Nephron (organoid): ENCODE measurements around the gene IGFBP4.

ENCODE experiments used
- H3K27ac Mint-ChIP-seq, 3 experiments: 2 replicates each; pipeline ENCODE4 v1.8.0; 2020; ENCODE audit warnings: mixed read lengths in 3 of 3, mild to moderate bottlenecking in 2 of 3, moderate library complexity in 1 of 3
- H3K27me3 Mint-ChIP-seq: 2 replicates; pipeline ENCODE4 v1.8.0; 2021; ENCODE audit warnings: low read depth, mild to moderate bottlenecking, moderate library complexity, mixed read lengths
- H3K36me3 Mint-ChIP-seq: 2 replicates; pipeline ENCODE4 v1.8.0; 2020; ENCODE audit warnings: low read depth, mixed read lengths
- H3K4me1 Mint-ChIP-seq: 2 replicates; pipeline ENCODE4 v1.8.0; 2020; ENCODE audit warnings: mixed read lengths
- H3K4me3 Mint-ChIP-seq, 3 experiments: 2 replicates each; pipeline ENCODE4 v1.8.0; 2020; ENCODE audit warnings: mild to moderate bottlenecking in 3 of 3, mixed read lengths in 3 of 3, moderate library complexity in 2 of 3
- H3K9me3 Mint-ChIP-seq: 2 replicates; pipeline ENCODE4 v1.8.0; 2020; ENCODE audit warnings: mixed read lengths
- CTCF ChIP-seq, 3 experiments: fragments of 200-600 bp; sonication (generic); IDR thresholded peaks; one replicate each; pipeline ENCODE4 v1.5.0; 2021; ENCODE audit warnings: antibody characterized with exemption in 3 of 3; ENCODE audit not compliant: unreplicated experiment in 3 of 3

IGFBP4 gene

GRCh38 chr17:40473573-40474365 lies 30.5 kb downstream of the IGFBP4 start:
- no peak for TF ChIP-seq CTCF (IDR thresholded peaks at IDR 0.05; ENCODE audit: unreplicated experiment in 3 of 3)
- Mint-ChIP-seq H3K27ac (peak overlapping the region; percentile 92 to 93 (median 92)), H3K9me3 (peaks cover 8% of the 10 kb centered on the region), H3K4me3 (no peak overlapping the region), H3K36me3 (no peaks in the 10 kb centered on the region), H3K27me3 (peaks cover 10% of the 10 kb centered on the region), H3K4me1 (peaks cover 48% of the 10 kb centered on the region)

- no peak for TF ChIP-seq CTCF (IDR thresholded peaks at IDR 0.05; ENCODE audit: unreplicated experiment in 3 of 3)
- Mint-ChIP-seq H3K27me3 (peaks cover 12% of the 10 kb centered on the region), H3K4me1 (peaks cover 48% of the 10 kb centered on the region), H3K27ac (peak overlapping the region; percentile 92 to 93 (median 92)), H3K36me3 (no peaks in the 10 kb centered on the region), H3K9me3 (peaks cover 8% of the 10 kb centered on the region), H3K4me3 (peak overlapping the region in 1 of 3 experiments; percentile 38)
These were observed 31.3 kb downstream of the IGFBP4 start for GRCh38 chr17:40474419-40475002.

DNA sequence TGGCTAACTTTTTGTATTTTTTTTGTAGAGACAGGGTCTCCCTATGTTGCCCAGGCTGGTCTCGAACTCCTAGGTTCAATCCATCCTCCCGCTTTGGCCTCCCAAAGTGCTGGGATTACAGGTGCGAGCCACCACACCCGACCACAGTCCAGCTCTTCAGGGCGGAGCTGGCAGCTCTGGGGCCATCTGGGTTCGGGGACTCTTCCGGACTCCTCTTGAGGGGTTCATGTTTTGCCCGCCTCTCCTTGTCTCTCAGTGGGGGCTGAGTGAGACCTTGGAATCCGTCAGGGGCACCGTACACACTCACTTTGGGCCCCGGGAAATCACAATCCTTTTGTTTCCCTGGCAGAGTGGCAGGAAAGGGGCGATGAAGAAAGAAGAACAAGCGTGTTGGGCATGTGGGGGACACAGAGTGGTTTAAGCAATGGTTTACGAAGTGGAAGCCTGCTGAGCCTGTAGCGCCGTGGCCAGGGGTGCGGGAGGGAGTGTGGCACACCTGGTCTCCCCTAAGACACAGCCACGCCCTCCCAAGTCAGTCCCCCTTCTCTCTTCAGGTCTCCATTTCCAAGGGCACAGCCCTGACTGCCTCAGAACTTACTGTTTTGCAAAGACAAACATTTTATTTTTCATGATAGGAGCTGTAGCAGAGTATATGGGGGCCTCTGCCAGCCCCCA lies 32.1 kb downstream of the IGFBP4 start:
- Mint-ChIP-seq H3K9me3 (peaks cover 8% of the 10 kb centered on the region), H3K36me3 (no peaks in the 10 kb centered on the region), H3K27ac (peak overlapping the region; percentile 92 to 93 (median 92)), H3K4me3 (no peak overlapping the region), H3K4me1 (peaks cover 49% of the 10 kb centered on the region), H3K27me3 (peaks cover 12% of the 10 kb centered on the region)
- TF ChIP-seq CTCF (IDR thresholded peaks at IDR 0.05; ENCODE audit: unreplicated experiment in 3 of 3) = no peak

DNA sequence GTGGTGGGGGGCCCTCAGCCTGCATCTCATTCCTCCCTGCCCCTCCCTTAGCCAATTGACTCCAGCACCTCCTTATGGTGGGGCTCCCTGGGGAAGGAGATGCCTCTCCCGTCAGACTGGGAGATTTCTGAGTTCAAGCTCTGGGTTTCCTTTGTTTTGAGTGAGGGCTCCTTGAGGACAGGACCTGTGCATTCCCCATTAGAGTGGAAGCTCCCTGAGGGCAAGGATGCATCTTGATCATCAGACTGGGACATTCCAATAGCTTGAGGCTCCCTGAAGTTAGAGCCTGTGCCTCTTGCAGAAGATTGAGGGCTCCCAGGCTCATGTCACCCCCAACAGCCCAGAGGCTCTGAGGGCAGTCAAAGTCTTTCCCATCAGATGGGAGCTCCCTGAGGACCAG lies 34.5 kb downstream of the IGFBP4 start:
- Mint-ChIP-seq H3K36me3 (no peaks in the 10 kb centered on the region), H3K4me1 (peaks cover 47% of the 10 kb centered on the region), H3K9me3 (peaks cover 6% of the 10 kb centered on the region), H3K4me3 (no peak overlapping the region), H3K27ac (no peak overlapping the region), H3K27me3 (peaks cover 17% of the 10 kb centered on the region)
- TF ChIP-seq CTCF (IDR thresholded peaks at IDR 0.05; ENCODE audit: unreplicated experiment in 3 of 3) = no peak

- Mint-ChIP-seq H3K9me3 (no peaks in the 10 kb centered on the region), H3K36me3 (no peaks in the 10 kb centered on the region), H3K27ac (peak overlapping the region in 1 of 3 experiments; percentile 58), H3K4me1 (peaks cover 41% of the 10 kb centered on the region), H3K4me3 (no peak overlapping the region), H3K27me3 (peaks cover 20% of the 10 kb centered on the region)
- no peak for TF ChIP-seq CTCF (IDR thresholded peaks at IDR 0.05; ENCODE audit: unreplicated experiment in 3 of 3)
These were observed 35.2 kb downstream of the IGFBP4 start for GRCh38 chr17:40478486-40478885.
